Sigmoid colon (tissue), 4 donors: ENCODE measurements around the gene ZER1.

ENCODE experiments used
- EP300 ChIP-seq, 4 donors: sonication (generic); formaldehyde crosslinking; IDR thresholded peaks; one replicate each; pipeline ENCODE4 v1.6.1; 2017; ENCODE audit warnings: antibody characterized with exemption in 4 of 4
- POLR2A ChIP-seq, 2 donors: fragments of 450-650 bp; IDR thresholded peaks; one replicate each; pipeline ENCODE4 v1.6.1; 2016; ENCODE audit warnings: antibody characterized with exemption in 2 of 2, mild to moderate bottlenecking in 2 of 2, moderate library complexity in 2 of 2
- POLR2AphosphoS5 ChIP-seq, 4 donors: sonication (generic); formaldehyde crosslinking; IDR thresholded peaks; one replicate each; pipeline ENCODE4 v1.6.1; 2017; ENCODE audit warnings: antibody characterized with exemption in 4 of 4
- TF ChIP-seq, protein P1 (sequence below), 4 experiments: fragments of 450-650 bp in 3 of 4; fragments of 200-600 bp in 1 of 4; IDR thresholded peaks; one replicate each; pipeline ENCODE4 v1.5.1; 2016 to 2019; ENCODE audit warnings: antibody characterized with exemption in 4 of 4, mild to moderate bottlenecking in 3 of 4, moderate library complexity in 2 of 4

DNA sequence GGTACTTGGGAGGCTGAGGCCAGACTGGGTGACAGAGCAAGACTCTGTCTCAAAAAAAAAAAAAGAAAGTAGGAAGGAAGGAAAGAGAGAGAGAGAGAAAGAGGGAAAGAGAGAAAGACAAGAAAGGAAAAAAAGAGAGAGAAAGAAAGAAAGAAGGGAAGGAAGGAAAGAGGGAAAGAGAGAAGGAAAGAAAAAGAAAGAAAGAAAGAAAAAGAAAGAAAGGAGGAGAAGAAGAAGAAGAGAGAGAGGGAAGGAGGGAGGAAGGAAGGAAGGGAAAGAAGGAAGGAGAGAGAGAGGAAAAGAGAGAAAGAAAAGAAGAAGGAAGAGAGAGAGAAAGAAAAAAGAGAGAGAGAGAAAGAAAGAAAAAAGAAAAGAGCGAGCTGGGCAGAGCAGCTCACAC lies 3.1 kb upstream of the ZER1 start:
- TF ChIP-seq, protein P1, sequence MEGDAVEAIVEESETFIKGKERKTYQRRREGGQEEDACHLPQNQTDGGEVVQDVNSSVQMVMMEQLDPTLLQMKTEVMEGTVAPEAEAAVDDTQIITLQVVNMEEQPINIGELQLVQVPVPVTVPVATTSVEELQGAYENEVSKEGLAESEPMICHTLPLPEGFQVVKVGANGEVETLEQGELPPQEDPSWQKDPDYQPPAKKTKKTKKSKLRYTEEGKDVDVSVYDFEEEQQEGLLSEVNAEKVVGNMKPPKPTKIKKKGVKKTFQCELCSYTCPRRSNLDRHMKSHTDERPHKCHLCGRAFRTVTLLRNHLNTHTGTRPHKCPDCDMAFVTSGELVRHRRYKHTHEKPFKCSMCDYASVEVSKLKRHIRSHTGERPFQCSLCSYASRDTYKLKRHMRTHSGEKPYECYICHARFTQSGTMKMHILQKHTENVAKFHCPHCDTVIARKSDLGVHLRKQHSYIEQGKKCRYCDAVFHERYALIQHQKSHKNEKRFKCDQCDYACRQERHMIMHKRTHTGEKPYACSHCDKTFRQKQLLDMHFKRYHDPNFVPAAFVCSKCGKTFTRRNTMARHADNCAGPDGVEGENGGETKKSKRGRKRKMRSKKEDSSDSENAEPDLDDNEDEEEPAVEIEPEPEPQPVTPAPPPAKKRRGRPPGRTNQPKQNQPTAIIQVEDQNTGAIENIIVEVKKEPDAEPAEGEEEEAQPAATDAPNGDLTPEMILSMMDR (IDR thresholded peaks at IDR 0.05): no peak
- TF ChIP-seq POLR2A (IDR thresholded peaks at IDR 0.05): no peak
- TF ChIP-seq EP300 (IDR thresholded peaks at IDR 0.05): no peak
- no peak for TF ChIP-seq POLR2AphosphoS5 (IDR thresholded peaks at IDR 0.05)
